Breast epithelium (tissue), 4 donors: ENCODE data around the gene LCN6. TPM values are rescaled to one million over a fixed set of nuclear protein-coding genes. Genes with fewer than 3 reads are reported as not detected.
"Not testable (repeated sequence)": the region's sequence is repeated elsewhere in the genome, so short reads cannot be mapped to it uniquely, and the experiment has no call there.

ENCODE experiments used
- DNase-seq, 2 donors: peaks; one replicate each; pipeline ENCODE4 v3.0.0-alpha.2; 2019; ENCODE audit warnings: low spot score in 2 of 2
- H3K27ac ChIP-seq, 2 donors: fragments of 200-600 bp; sonication (generic) in 1 of 2; one replicate each; pipeline ENCODE4 v1.5.1; 2016 to 2019; ENCODE audit warnings: mild to moderate bottlenecking in 1 of 2
- H3K27me3 ChIP-seq, 2 donors: fragments of 200-600 bp; sonication (generic) in 1 of 2; one replicate each; pipeline versions ENCODE4 v1.5.1 to v1.6.0; 2017 to 2019; ENCODE audit warnings: control low read depth in 1 of 2, mild to moderate bottlenecking in 1 of 2
- H3K36me3 ChIP-seq: fragments of 200-600 bp; one replicate; pipeline ENCODE4 v1.5.1; 2019
- H3K4me1 ChIP-seq, 2 donors: fragments of 200-600 bp; sonication (generic); one replicate each; pipeline ENCODE4 v1.5.1; 2016 to 2019; ENCODE audit warnings: control low read depth in 1 of 2
- H3K4me3 ChIP-seq, 3 donors: fragments of 200-600 bp; sonication (generic); 1 replicate in 2 of 3; 2 replicates in 1 of 3; pipeline ENCODE4 v1.5.1; 2016 to 2019; ENCODE audit warnings: mild to moderate bottlenecking in 3 of 3, moderate library complexity in 2 of 3
- H3K9me3 ChIP-seq, 2 donors: fragments of 200-600 bp; sonication (generic) in 1 of 2; one replicate each; pipeline ENCODE4 v1.5.1; 2016 to 2019; ENCODE audit warnings: control low read depth in 1 of 2
- CTCF ChIP-seq, 3 donors: fragments of 450-650 bp; IDR thresholded peaks; one replicate each; pipeline ENCODE4 v1.5.1; 2016 to 2017; ENCODE audit warnings: antibody characterized with exemption in 3 of 3, mild to moderate bottlenecking in 3 of 3, moderate library complexity in 3 of 3
- POLR2A ChIP-seq: fragments of 450-650 bp; IDR thresholded peaks from one replicate; pipeline ENCODE4 v1.6.1; 2016; ENCODE audit warnings: antibody characterized with exemption, mild to moderate bottlenecking, moderate library complexity
- POLR2AphosphoS5 ChIP-seq, 3 donors: sonication (generic); formaldehyde crosslinking; IDR thresholded peaks; one replicate each; pipeline ENCODE4 v1.6.1; 2017; ENCODE audit warnings: antibody characterized with exemption in 3 of 3
- intact Hi-C: fragments of 100-400 bp; cut with DNase I; formaldehyde crosslinking; loops from one replicate; pipeline ENCODE4 v1.15.1; 2023; ENCODE audit warnings: low total_unique reads
- total RNA-seq, 3 donors: library from RNA; depleted of rRNA; stranded (reverse); fragments of >200 nt; gene quantifications; one replicate each; pipeline ENCODE4 v1.1.0, GENCODE V29; 2016

LCN6 gene
- total RNA-seq, 3 donors from 2014 or later: 4.1 to 12.2 (median 9.5) TPM

- TF ChIP-seq POLR2A: no peak
- TF ChIP-seq POLR2AphosphoS5 (IDR thresholded peaks at IDR 0.05): no peak
- TF ChIP-seq CTCF (IDR thresholded peaks at IDR 0.05): no peak
- Histone ChIP-seq H3K36me3 (no peaks in the 10 kb centered on the region), H3K27ac (no peak overlapping the region), H3K4me3 (no peak overlapping the region), H3K9me3 (no peaks in the 10 kb centered on the region), H3K4me1 (no peaks in the 10 kb centered on the region), H3K27me3 (peaks cover 0 to 33% of the 10 kb centered on the region in 2 donors)
- intact Hi-C loops: no loop called here
- no peak for DNase-seq
Observed at GRCh38 chr9:136762915-136763648, 14.8 kb upstream of the LCN6 start.

- H3K36me3 ChIP-seq: no peaks in the 10 kb centered on the region
- TF ChIP-seq CTCF (IDR thresholded peaks at IDR 0.05) (no peak), POLR2AphosphoS5 (IDR thresholded peaks at IDR 0.05) (no peak), POLR2A (no peak)
- H3K27ac ChIP-seq: no peak overlapping the region
- no peak overlapping the region for H3K4me3 ChIP-seq
- H3K9me3 ChIP-seq: no peaks in the 10 kb centered on the region
- H3K4me1 ChIP-seq: no peaks in the 10 kb centered on the region
- peaks cover 0 to 25% of the 10 kb centered on the region in 2 donors for H3K27me3 ChIP-seq
- intact Hi-C loops: no loop called here
- DNase-seq: no peak
Observed at GRCh38 chr9:136762221-136762691, 13.9 kb upstream of the LCN6 start.

- TF ChIP-seq CTCF (IDR thresholded peaks at IDR 0.05) (no peak), POLR2A (no peak)
- Histone ChIP-seq H3K4me1 (no peaks in the 10 kb centered on the region), H3K36me3 (no peaks in the 10 kb centered on the region), H3K9me3 (no peaks in the 10 kb centered on the region), H3K27me3 (peaks cover 0 to 22% of the 10 kb centered on the region in 2 donors), H3K27ac (no peak overlapping the region), H3K4me3 (no peak overlapping the region)
- intact Hi-C loops: no loop called here
- DNase-seq: no peak
Observed at GRCh38 chr9:136761545-136761981, 13.2 kb upstream of the LCN6 start.

GRCh38 chr9:136760834-136761544 is 12.7 kb upstream of the LCN6 start:
- DNase-seq: peak in 1 of 2 donors; percentile 53
- H3K4me3 ChIP-seq, H3K36me3 ChIP-seq, H3K9me3 ChIP-seq, H3K27ac ChIP-seq, H3K4me1 ChIP-seq, intact Hi-C loops: not testable (repeated sequence)
- H3K27me3 ChIP-seq: peaks cover 0 to 22% of the 10 kb centered on the region in 2 donors

GRCh38 chr9:136760424-136760823 is 12.1 kb upstream of the LCN6 start:
- no peak overlapping the region for H3K27ac ChIP-seq
- H3K4me1 ChIP-seq: no peaks in the 10 kb centered on the region
- no peak for DNase-seq
- H3K36me3 ChIP-seq: no peaks in the 10 kb centered on the region
- H3K4me3 ChIP-seq: no peak overlapping the region
- intact Hi-C loops: no loop called here
- peaks cover 0 to 22% of the 10 kb centered on the region in 2 donors for H3K27me3 ChIP-seq
- TF ChIP-seq CTCF (IDR thresholded peaks at IDR 0.05) (no peak), POLR2AphosphoS5 (IDR thresholded peaks at IDR 0.05) (no peak), POLR2A (no peak)
- H3K9me3 ChIP-seq: peaks cover 0 to 5% of the 10 kb centered on the region in 2 donors
